ENCODE measurements around the gene RTL9. TPM values are rescaled to one million over a fixed set of nuclear protein-coding genes. Genes with fewer than 3 reads are reported as not detected.

The RTL9 gene
- total RNA-seq, 1 experiment from 2014 or later = not detected

DNA sequence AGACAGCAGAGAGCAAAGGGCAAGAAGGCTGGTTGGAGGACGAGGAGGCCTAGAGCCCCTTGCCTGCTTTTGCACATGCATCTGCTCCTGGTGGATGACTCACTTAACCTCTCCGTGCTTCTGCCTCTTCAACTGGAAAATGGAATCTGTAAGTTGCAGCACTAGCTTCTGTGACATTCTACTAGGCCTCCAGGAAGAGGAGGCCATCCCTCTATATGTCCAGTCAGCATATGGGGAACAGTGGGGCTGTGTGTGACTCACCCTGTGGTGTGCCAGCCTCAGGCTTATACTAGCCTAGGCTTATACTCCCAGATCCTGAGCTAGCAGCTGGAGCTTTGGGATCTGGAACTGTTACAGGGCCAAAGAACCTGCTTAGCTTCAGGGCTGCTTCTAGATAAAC, 36.0 kb downstream of the RTL9 start:
- BruUV-seq (replicated peaks) = no TSS peak
- in situ Hi-C loops (cut with HindIII; ENCODE audit: low pct_unique_long_range_greater_than_20kb, low sequenced_read_pairs) (no loop called here), intact Hi-C loops (cut with micrococcal nuclease; ENCODE audit: unreplicated experiment) (no loop called here)
- H3K9me3 ChIP-seq (ENCODE audit: control insufficient read depth, insufficient read depth, low read depth, low read length) = no peaks in the 10 kb centered on the region
- TF ChIP-seq SIN3A (IDR thresholded peaks at IDR 0.05; ENCODE audit: borderline replicate concordance, insufficient read depth, low read depth, low read length) (no peak), TCF7L2 (IDR thresholded peaks at IDR 0.05; ENCODE audit: low read depth, low read length) (no peak), POLR2AphosphoS5 (IDR thresholded peaks at IDR 0.05; ENCODE audit: low read depth, low read length) (no peak)
- TF ChIP-seq, protein P1, sequence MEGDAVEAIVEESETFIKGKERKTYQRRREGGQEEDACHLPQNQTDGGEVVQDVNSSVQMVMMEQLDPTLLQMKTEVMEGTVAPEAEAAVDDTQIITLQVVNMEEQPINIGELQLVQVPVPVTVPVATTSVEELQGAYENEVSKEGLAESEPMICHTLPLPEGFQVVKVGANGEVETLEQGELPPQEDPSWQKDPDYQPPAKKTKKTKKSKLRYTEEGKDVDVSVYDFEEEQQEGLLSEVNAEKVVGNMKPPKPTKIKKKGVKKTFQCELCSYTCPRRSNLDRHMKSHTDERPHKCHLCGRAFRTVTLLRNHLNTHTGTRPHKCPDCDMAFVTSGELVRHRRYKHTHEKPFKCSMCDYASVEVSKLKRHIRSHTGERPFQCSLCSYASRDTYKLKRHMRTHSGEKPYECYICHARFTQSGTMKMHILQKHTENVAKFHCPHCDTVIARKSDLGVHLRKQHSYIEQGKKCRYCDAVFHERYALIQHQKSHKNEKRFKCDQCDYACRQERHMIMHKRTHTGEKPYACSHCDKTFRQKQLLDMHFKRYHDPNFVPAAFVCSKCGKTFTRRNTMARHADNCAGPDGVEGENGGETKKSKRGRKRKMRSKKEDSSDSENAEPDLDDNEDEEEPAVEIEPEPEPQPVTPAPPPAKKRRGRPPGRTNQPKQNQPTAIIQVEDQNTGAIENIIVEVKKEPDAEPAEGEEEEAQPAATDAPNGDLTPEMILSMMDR (IDR thresholded peaks at IDR 0.05) = no peak
- TF ChIP-seq, protein P2, sequence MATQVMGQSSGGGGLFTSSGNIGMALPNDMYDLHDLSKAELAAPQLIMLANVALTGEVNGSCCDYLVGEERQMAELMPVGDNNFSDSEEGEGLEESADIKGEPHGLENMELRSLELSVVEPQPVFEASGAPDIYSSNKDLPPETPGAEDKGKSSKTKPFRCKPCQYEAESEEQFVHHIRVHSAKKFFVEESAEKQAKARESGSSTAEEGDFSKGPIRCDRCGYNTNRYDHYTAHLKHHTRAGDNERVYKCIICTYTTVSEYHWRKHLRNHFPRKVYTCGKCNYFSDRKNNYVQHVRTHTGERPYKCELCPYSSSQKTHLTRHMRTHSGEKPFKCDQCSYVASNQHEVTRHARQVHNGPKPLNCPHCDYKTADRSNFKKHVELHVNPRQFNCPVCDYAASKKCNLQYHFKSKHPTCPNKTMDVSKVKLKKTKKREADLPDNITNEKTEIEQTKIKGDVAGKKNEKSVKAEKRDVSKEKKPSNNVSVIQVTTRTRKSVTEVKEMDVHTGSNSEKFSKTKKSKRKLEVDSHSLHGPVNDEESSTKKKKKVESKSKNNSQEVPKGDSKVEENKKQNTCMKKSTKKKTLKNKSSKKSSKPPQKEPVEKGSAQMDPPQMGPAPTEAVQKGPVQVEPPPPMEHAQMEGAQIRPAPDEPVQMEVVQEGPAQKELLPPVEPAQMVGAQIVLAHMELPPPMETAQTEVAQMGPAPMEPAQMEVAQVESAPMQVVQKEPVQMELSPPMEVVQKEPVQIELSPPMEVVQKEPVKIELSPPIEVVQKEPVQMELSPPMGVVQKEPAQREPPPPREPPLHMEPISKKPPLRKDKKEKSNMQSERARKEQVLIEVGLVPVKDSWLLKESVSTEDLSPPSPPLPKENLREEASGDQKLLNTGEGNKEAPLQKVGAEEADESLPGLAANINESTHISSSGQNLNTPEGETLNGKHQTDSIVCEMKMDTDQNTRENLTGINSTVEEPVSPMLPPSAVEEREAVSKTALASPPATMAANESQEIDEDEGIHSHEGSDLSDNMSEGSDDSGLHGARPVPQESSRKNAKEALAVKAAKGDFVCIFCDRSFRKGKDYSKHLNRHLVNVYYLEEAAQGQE (IDR thresholded peaks at IDR 0.05; ENCODE audit: insufficient read depth in 1 of 2, low read depth in 2 of 2, low read length in 1 of 2) = no peak
- ATAC-seq (no peak), DNase-seq (ENCODE audit: low read depth, low spot score) (no peak)
- ChIA-PET CTCF (no interaction called here), POLR2A (no interaction called here)
- no peak overlapping the region for H3K4me3 ChIP-seq (ENCODE audit: low read depth in 2 of 2, low read length in 2 of 2)
- no peak overlapping the region for H3K27ac ChIP-seq (ENCODE audit: low read length)
- H3K36me3 ChIP-seq (ENCODE audit: control insufficient read depth, insufficient read depth, low read length) = no peaks in the 10 kb centered on the region
- no peaks in the 10 kb centered on the region for H3K4me1 ChIP-seq (ENCODE audit: control insufficient read depth, insufficient read depth, low read length)
- H3K27me3 ChIP-seq (ENCODE audit: control insufficient read depth, insufficient read depth, low read length) = peaks cover 2% of the 10 kb centered on the region

DNA sequence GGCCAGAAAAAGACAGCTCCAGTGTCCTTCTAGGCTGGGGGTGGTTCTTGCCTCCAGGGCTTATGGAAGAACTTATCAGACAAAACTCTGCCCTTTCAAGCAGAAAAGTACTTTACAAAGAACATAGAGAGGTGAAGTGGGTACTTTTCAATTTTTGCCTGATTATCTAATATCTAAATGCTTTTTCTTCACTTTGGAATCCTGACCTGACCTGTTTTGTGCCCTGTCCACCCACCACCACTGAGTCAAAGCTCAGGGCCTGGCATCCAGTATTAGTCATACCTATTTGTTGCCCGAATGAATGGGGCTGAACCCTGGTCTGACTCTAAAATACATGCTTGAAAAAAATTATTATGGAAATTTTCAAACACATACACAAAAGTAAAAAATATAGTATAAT, 37.2 kb downstream of the RTL9 start:
- BruUV-seq (replicated peaks) = no TSS peak
- TF ChIP-seq POLR2AphosphoS5 (IDR thresholded peaks at IDR 0.05; ENCODE audit: low read depth, low read length) = no peak
- TF ChIP-seq, protein P2 (IDR thresholded peaks at IDR 0.05; ENCODE audit: insufficient read depth in 1 of 2, low read depth in 2 of 2, low read length in 1 of 2) = no peak
- TF ChIP-seq, protein P1 (IDR thresholded peaks at IDR 0.05) = no peak
- Histone ChIP-seq H3K4me1 (ENCODE audit: control insufficient read depth, insufficient read depth, low read length) (no peaks in the 10 kb centered on the region), H3K36me3 (ENCODE audit: control insufficient read depth, insufficient read depth, low read length) (no peaks in the 10 kb centered on the region), H3K4me3 (ENCODE audit: low read depth in 2 of 2, low read length in 2 of 2) (no peak overlapping the region), H3K27ac (ENCODE audit: low read length) (no peak overlapping the region), H3K27me3 (ENCODE audit: control insufficient read depth, insufficient read depth, low read length) (peaks cover 4% of the 10 kb centered on the region), H3K9me3 (ENCODE audit: control insufficient read depth, insufficient read depth, low read depth, low read length) (no peaks in the 10 kb centered on the region)
- DNase-seq (ENCODE audit: low read depth, low spot score) (no peak), ATAC-seq (no peak)
- POLR2A ChIA-PET = no interaction called here
- intact Hi-C loops (cut with micrococcal nuclease; ENCODE audit: unreplicated experiment) = no loop called here
- in situ Hi-C loops (cut with HindIII; ENCODE audit: low pct_unique_long_range_greater_than_20kb, low sequenced_read_pairs) = no loop called here
- CTCF ChIA-PET = no interaction called here
